Upper lobe of right lung (tissue), 1 donor: Measurements from ENCODE around the gene PER3. TPM values are rescaled to one million over a fixed set of nuclear protein-coding genes. Genes with fewer than 3 reads are reported as not detected.

Source experiments
- ATAC-seq: fragments of 200-7000 bp; cut with Tn5 transposase; one replicate; pipeline ENCODE4 v1.9.1; 2020; ENCODE audit warnings: mild to moderate bottlenecking, moderate library complexity
- DNase-seq: peaks from one replicate; pipeline ENCODE4 v3.0.0-alpha.2; 2020
- H3K27ac ChIP-seq: fragments of 200-600 bp; one replicate; pipeline ENCODE4 v1.8.0; 2022
- H3K27me3 ChIP-seq: fragments of 200-600 bp; one replicate; pipeline ENCODE4 v1.8.0; 2022; ENCODE audit warnings: mild to moderate bottlenecking
- H3K36me3 ChIP-seq: fragments of 200-600 bp; one replicate; pipeline ENCODE4 v1.8.0; 2022
- H3K4me1 ChIP-seq: fragments of 200-600 bp; one replicate; pipeline ENCODE4 v1.8.0; 2022
- H3K4me3 ChIP-seq: fragments of 200-600 bp; one replicate; pipeline ENCODE4 v1.8.0; 2022; ENCODE audit warnings: mild to moderate bottlenecking
- H3K9me3 ChIP-seq: fragments of 200-600 bp; one replicate; pipeline ENCODE4 v1.8.0; 2022
- CTCF ChIP-seq: fragments of 200-600 bp; IDR thresholded peaks from one replicate; pipeline ENCODE4 v1.8.0; 2022; ENCODE audit warnings: antibody characterized with exemption
- intact Hi-C: fragments of 100-400 bp; cut with DNase I; formaldehyde crosslinking; loops from one replicate; pipeline ENCODE4 v1.11.0; 2022
- total RNA-seq: library from RNA; stranded (reverse); fragmentation: NEBNext Ultra II Directional; extraction: Animal tissue kit (Norgen Biotek cat#: 25700); gene quantifications from one replicate; pipeline ENCODE4 v1.2.1, GENCODE V29; 2021
- donor health status: DM: no; HTN: yes; CAD: no; lungs with severe emphysema.

Gene PER3
- total RNA-seq, 1 donor from 2014 or later, result 47.1 TPM

GRCh38 chr1:7769673-7770412 is 14.2 kb upstream of the PER3 start:
- Histone ChIP-seq H3K4me1 (peaks cover 14% of the 10 kb centered on the region), H3K4me3 (peak overlapping the region; percentile 79), H3K27ac (peak overlapping the region; percentile 93), H3K9me3 (no peaks in the 10 kb centered on the region), H3K27me3 (no peaks in the 10 kb centered on the region), H3K36me3 (peaks cover 22% of the 10 kb centered on the region)
- TF ChIP-seq CTCF, result no peak
- ATAC-seq, result no peak
- intact Hi-C loops, result no loop called here
- DNase-seq, result no peak

GRCh38 chr1:7770669-7770996 is 13.5 kb upstream of the PER3 start:
- TF ChIP-seq CTCF, result no peak
- intact Hi-C loops, result no loop called here
- Histone ChIP-seq H3K4me3 (peak overlapping the region; percentile 79), H3K27me3 (no peaks in the 10 kb centered on the region), H3K27ac (peak overlapping the region; percentile 93), H3K36me3 (peaks cover 24% of the 10 kb centered on the region), H3K9me3 (no peaks in the 10 kb centered on the region), H3K4me1 (peaks cover 14% of the 10 kb centered on the region)
- peak; percentile 35 for ATAC-seq
- no peak for DNase-seq

GRCh38 chr1:7770997-7771822 is 12.9 kb upstream of the PER3 start, which contains the start of gene VAMP3:
VAMP3 (plus strand) TSS chr1:7771296; CDS start chr1:7771384, 88 bp downstream.
- intact Hi-C loops, result no loop called here
- DNase-seq (peak; percentile 96), ATAC-seq (peak; percentile 99)
- Histone ChIP-seq H3K4me1 (peaks cover 14% of the 10 kb centered on the region), H3K27me3 (no peaks in the 10 kb centered on the region), H3K9me3 (no peaks in the 10 kb centered on the region), H3K4me3 (peak within 1 kb of the TSS; percentile 79), H3K27ac (peak within 1 kb of the TSS; percentile 93), H3K36me3 (peaks cover 28% of the 10 kb centered on the region)
- TF ChIP-seq CTCF, result no peak

GRCh38 chr1:7771823-7772299 is 12.2 kb upstream of the PER3 start:
- no peaks in the 10 kb centered on the region for H3K27me3 ChIP-seq
- no peak for ATAC-seq
- H3K4me1 ChIP-seq, result peaks cover 14% of the 10 kb centered on the region
- H3K9me3 ChIP-seq, result no peaks in the 10 kb centered on the region
- peaks cover 33% of the 10 kb centered on the region for H3K36me3 ChIP-seq
- no peak for TF ChIP-seq CTCF
- peak overlapping the region; percentile 93 for H3K27ac ChIP-seq
- no peak for DNase-seq
- intact Hi-C loops, result no loop called here
- peak overlapping the region; percentile 79 for H3K4me3 ChIP-seq

- DNase-seq, result no peak
- Histone ChIP-seq H3K36me3 (peaks cover 73% of the 10 kb centered on the region), H3K27ac (no peak overlapping the region), H3K4me3 (no peak overlapping the region), H3K4me1 (peaks cover 11% of the 10 kb centered on the region), H3K9me3 (no peaks in the 10 kb centered on the region), H3K27me3 (no peaks in the 10 kb centered on the region)
- no peak for TF ChIP-seq CTCF
- intact Hi-C loops, result no loop called here
- ATAC-seq, result no peak
Measured at GRCh38 chr1:7777591-7777990, 6.5 kb upstream of the PER3 start.
